Effector memory CD8-positive, alpha-beta T cell (primary cell): ENCODE results near the gene PLEK2.

Experiments
- ATAC-seq: fragments of 150-1000 bp; cut with Tn5 transposase; replicated peaks from 2 replicates; pipeline ENCODE4 v1.10.0; 2021; ENCODE audit warnings: mild to moderate bottlenecking, moderate library complexity
- DNase-seq, 3 experiments: peaks; one replicate each; pipeline ENCODE4 v3.0.0; 2021
- H3K27ac Mint-ChIP-seq, 2 donors: one replicate each; pipeline ENCODE4 v1.8.0; 2022; ENCODE audit warnings: mild to moderate bottlenecking in 2 of 2, mixed read lengths in 2 of 2, moderate library complexity in 2 of 2
- H3K27me3 Mint-ChIP-seq, 2 donors: one replicate each; pipeline ENCODE4 v1.8.0; 2022; ENCODE audit warnings: mixed read lengths in 2 of 2
- H3K36me3 Mint-ChIP-seq: one replicate; pipeline ENCODE4 v1.8.0; 2022; ENCODE audit warnings: mild to moderate bottlenecking, moderate library complexity, mixed read lengths; ENCODE audit not compliant: insufficient read depth
- H3K4me1 Mint-ChIP-seq, 2 donors: one replicate each; pipeline ENCODE4 v1.8.0; 2022; ENCODE audit warnings: low read depth in 2 of 2, mixed read lengths in 2 of 2
- H3K4me3 Mint-ChIP-seq, 2 donors: one replicate each; pipeline ENCODE4 v1.8.0; 2022; ENCODE audit warnings: mild to moderate bottlenecking in 2 of 2, mixed read lengths in 2 of 2, moderate library complexity in 2 of 2
- H3K9me3 Mint-ChIP-seq, 2 donors: one replicate each; pipeline ENCODE4 v1.8.0; 2022; ENCODE audit warnings: mixed read lengths in 2 of 2

PLEK2 gene

DNA sequence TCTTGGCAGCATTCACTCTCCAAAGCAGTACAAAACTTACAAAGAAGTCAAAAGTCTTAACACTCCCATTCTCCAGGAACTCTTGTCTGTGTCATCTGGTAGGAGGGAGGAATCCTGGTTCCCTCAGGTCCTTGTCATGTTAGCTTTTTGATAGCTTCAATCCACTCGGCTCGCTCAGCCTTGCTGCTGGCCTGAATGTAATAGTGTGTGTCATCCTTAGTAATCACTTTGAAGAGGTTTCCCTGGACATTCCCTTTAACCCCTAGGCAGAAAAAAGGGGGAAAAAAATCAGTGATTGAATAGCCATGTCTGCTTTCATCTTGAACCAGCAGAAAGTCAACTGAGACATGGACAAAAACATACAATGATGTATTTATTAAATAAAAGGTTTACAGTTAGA is 24.8 kb downstream of the PLEK2 start:
- H3K36me3 Mint-ChIP-seq: peaks cover 42% of the 10 kb centered on the region
- H3K9me3 Mint-ChIP-seq: no peaks in the 10 kb centered on the region
- H3K4me1 Mint-ChIP-seq: no peaks in the 10 kb centered on the region
- ATAC-seq: no peak
- H3K27me3 Mint-ChIP-seq: no peaks in the 10 kb centered on the region
- no peak for DNase-seq
- H3K27ac Mint-ChIP-seq: peak overlapping the region in 1 of 2 donors; percentile 5
- H3K4me3 Mint-ChIP-seq: no peak overlapping the region

DNA sequence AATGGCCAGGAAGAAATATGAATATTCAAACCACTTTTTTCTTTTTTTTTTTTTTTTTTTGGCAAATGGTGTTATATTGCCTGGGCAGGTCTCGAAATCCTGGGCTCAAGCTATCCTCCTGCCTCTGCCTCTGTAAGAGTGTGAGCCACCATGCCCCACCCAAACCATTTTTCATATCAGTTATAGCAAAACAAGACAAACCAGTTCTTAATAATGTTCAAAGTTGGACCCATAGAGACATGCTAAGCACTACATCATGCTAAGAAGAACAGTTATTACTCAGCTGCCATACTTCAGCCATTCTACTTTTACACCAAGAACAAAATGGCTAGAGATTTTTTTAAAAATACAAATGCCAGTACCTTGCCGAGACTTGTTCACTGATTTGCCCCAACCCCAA is 26.3 kb downstream of the PLEK2 start:
- Mint-ChIP-seq H3K4me3 (no peak overlapping the region), H3K9me3 (no peaks in the 10 kb centered on the region), H3K27ac (peak overlapping the region; percentile 17 to 58), H3K36me3 (peaks cover 58% of the 10 kb centered on the region), H3K27me3 (no peaks in the 10 kb centered on the region), H3K4me1 (no peaks in the 10 kb centered on the region)
- ATAC-seq (no peak), DNase-seq (no peak)

DNA sequence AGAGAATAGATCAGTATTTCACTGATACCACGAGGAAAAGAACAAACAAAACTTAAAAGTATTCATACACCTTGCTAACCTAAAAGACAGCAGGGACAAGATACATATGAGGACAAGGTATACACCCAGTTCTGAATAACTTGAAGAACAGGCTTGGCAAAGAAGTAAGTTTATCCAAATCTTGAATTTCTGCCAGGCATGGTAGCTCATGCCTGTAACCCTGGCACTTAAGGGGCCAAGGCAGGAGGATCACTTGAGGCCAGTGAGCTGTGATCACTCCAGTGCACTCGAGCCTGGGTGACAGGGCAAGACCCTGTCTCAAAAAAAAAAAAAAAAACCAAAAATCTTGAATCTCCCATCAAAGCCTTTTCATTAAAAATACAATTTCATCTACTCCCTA is 26.8 kb downstream of the PLEK2 start:
- Mint-ChIP-seq H3K4me3 (no peak overlapping the region), H3K36me3 (peaks cover 63% of the 10 kb centered on the region), H3K27me3 (no peaks in the 10 kb centered on the region), H3K4me1 (no peaks in the 10 kb centered on the region), H3K27ac (peak overlapping the region; percentile 17 to 58), H3K9me3 (no peaks in the 10 kb centered on the region)
- ATAC-seq: no peak
- DNase-seq: no peak

DNA sequence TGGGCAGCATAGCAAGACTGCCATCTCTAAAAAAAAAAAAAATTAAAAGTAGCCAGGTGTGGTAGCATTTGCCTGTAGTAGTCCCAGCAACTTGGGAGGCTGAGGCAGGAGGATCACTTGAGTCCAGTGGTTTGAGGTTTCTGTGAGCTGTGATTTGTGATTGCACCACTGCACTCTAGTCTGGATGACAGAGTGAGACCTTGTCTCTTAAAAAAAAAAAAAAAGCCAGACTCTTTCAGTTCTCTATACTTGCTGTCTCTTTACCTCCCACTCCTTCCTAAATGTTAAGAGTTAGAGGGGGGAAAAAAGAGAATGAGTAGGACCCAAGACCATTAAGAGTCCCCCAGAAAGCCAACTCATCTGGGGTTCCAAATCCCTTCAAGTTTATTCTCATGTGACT is 34.0 kb downstream of the PLEK2 start:
- ATAC-seq (no peak), DNase-seq (no peak)
- Mint-ChIP-seq H3K4me1 (peaks cover 3 to 10% of the 10 kb centered on the region in 2 donors), H3K27ac (no peak overlapping the region), H3K9me3 (no peaks in the 10 kb centered on the region), H3K4me3 (no peak overlapping the region), H3K36me3 (peaks cover 99% of the 10 kb centered on the region), H3K27me3 (no peaks in the 10 kb centered on the region)

DNA sequence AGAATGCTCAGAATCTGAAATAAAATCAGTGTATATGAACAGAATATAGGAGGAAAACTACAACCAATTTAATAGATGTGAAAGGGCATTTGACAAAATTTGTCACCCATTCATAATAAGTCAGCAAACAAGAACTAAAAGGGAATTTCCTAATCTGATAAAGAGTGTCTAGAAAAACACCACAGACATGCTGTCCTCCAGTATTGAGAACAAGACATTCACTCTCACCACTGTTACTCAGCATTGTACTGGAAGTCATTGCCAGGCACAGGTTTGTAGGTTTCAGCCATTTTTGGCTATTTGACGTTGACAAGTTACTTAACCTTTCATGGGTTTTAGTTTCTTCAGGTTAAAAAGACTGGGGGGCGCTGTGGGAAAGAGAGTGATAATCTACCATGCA is 38.6 kb downstream of the PLEK2 start:
- DNase-seq (no peak), ATAC-seq (peak; percentile 32)
- peak overlapping the region; percentile 15 to 69 for H3K27ac Mint-ChIP-seq
- no peak overlapping the region for H3K4me3 Mint-ChIP-seq
- no peaks in the 10 kb centered on the region for H3K27me3 Mint-ChIP-seq
- no peaks in the 10 kb centered on the region for H3K9me3 Mint-ChIP-seq
- H3K4me1 Mint-ChIP-seq: peaks cover 10 to 32% of the 10 kb centered on the region in 2 donors
- H3K36me3 Mint-ChIP-seq: peaks cover 85% of the 10 kb centered on the region

DNA sequence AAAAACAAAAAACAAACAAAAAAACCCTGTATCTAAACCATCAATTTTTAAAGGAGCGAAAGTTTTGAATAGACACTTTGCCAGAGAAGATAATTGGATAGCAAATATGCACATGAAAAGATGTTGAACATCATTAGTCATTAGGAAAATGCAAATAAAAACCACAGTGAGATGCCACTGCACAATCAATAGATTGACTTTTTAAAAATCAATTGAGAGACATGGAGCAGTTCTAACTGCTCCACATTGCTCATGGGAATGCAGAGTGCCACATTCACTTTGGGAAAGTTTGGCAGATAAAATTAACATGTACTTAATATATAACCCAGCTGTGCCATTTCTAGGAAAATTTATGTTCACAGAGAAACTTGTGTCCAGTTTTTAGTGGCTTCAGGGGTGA is 39.1 kb downstream of the PLEK2 start:
- Mint-ChIP-seq H3K4me1 (peaks cover 12 to 34% of the 10 kb centered on the region in 2 donors), H3K4me3 (no peak overlapping the region), H3K27me3 (no peaks in the 10 kb centered on the region), H3K9me3 (no peaks in the 10 kb centered on the region), H3K27ac (peak overlapping the region; percentile 15 to 67), H3K36me3 (peaks cover 86% of the 10 kb centered on the region)
- ATAC-seq (no peak), DNase-seq (no peak)

DNA sequence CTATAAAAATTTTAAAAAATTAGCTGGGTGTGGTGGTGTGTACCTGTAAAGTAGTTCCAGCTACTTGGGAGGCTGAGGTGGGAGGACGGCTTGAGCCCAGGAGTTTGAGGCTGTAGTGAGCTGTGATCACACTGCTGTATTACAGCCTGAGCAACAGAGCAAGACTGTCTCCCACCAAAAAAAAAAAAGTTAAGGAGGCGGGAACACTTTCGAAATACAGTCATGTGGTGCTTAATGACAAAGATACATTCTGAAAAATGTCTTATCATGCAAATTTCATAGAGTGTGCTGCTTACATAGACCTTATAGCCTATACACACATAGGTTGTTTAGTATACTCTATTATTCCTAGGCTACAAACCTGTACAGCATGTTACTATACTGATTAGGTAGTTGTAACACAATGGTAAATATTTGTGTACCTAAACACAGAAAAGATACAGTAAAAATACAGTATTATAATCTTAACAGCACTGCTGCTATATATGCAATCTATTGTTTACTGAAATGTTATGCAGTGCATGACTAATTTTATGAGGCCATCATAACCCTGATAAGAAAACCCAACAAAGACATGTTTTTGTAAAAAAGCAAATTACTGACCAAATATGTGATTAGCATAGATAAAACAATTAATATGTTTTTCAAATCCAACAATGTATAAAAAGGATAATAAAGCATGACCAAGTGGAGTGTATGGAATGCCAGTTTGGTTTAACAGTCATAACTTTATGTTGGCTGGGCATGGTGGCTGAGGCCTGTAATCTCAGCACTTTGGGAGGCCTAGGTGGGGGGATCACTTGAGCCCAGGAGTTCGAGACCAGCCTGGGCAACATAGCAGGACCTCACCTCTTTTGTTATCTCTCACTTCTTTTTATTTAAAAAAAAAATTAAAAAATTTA is 40.5 kb downstream of the PLEK2 start:
- DNase-seq: no peak
- Mint-ChIP-seq H3K27me3 (no peaks in the 10 kb centered on the region), H3K9me3 (no peaks in the 10 kb centered on the region), H3K4me3 (no peak overlapping the region), H3K4me1 (peaks cover 12 to 37% of the 10 kb centered on the region in 2 donors), H3K36me3 (peaks cover 86% of the 10 kb centered on the region), H3K27ac (peak overlapping the region; percentile 67 to 81)
- no peak for ATAC-seq

DNA sequence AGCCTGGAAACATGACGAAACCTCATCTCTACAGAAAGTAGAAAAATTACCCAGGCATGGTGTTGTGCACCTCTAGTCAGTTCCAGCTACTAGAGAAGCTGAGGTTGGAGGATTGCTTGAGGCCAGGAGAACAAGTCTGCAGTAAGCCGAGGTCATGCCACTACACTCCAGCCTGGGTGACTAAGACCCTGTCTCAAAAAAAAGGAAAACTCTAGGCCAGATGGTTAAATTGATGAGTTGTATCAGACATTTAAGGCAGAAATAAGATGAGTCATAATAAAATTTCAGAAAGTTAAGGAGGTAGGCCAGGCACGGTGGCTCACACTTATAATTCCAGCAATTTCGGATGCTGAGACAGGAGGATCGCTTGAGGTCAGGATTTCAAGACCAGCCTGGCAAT is 41.1 kb downstream of the PLEK2 start:
- ATAC-seq (no peak), DNase-seq (no peak)
- Mint-ChIP-seq H3K36me3 (peaks cover 86% of the 10 kb centered on the region), H3K4me3 (no peak overlapping the region), H3K27ac (peak overlapping the region in 1 of 2 donors; percentile 81), H3K4me1 (peaks cover 12 to 38% of the 10 kb centered on the region in 2 donors), H3K9me3 (no peaks in the 10 kb centered on the region), H3K27me3 (no peaks in the 10 kb centered on the region)

DNA sequence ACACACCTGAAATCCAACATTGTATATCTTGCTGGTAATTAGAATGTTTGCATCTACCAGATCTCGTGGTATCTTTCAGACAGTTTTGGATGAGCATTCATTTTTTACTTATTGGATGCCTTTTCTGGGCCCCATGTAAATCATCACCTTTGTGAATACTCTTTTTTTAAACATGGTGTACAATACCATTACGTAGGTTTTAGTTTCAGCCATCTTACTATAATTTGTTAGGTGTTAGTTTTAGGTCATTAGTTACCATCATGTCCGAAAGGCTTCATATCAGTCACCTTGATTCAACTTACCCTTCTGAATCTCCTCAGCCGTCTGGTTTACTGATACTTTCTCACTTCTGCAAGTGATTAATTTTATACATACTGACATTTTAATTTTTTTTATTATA is 46.5 kb downstream of the PLEK2 start:
- DNase-seq (no peak), ATAC-seq (no peak)
- H3K27ac Mint-ChIP-seq: no peak overlapping the region
- H3K27me3 Mint-ChIP-seq: no peaks in the 10 kb centered on the region
- H3K4me3 Mint-ChIP-seq: no peak overlapping the region
- H3K9me3 Mint-ChIP-seq: no peaks in the 10 kb centered on the region
- H3K36me3 Mint-ChIP-seq: peaks cover 68% of the 10 kb centered on the region
- H3K4me1 Mint-ChIP-seq: peaks cover 18 to 48% of the 10 kb centered on the region in 2 donors

DNA sequence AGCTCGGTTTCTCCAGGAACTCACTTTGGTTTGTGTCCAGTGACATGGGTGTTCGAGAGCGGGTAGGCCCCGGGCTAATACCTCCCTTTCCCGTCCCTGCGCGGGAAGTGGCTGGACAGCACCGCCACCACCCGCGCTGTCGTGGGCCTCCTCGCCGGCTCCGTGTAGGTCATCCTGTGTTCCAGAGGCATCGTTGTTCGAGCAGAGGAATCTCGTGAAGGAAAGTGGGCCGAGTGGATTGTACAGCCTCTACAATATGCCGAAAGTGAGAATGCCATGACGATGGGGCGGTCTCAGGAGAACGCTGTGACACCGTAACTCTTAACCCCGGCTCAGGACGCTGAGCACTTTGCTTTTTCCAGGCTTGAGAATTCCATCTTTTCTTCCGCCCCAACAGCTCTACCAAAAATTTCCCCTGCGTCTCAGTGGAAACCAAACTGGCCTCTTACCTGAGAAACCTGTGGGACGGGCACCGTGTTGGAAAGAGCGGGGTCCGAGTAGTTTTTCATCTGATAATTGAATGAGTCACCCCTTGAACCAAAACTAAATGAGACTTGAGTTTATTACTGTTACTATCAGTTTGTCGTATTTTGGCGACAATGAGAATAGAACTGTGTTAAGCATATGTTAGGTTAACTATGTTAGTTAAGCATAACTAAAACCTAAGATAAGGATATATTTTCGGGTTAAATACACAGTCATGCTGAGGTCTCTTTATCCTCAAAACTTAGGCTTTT is 51.3 kb downstream of the PLEK2 start:
- H3K27ac Mint-ChIP-seq: peak overlapping the region; percentile 97 to 98
- H3K9me3 Mint-ChIP-seq: no peaks in the 10 kb centered on the region
- no peak for DNase-seq
- peak overlapping the region; percentile 92 to 98 for H3K4me3 Mint-ChIP-seq
- no peaks in the 10 kb centered on the region for H3K27me3 Mint-ChIP-seq
- peaks cover 53% of the 10 kb centered on the region for H3K36me3 Mint-ChIP-seq
- peaks cover 28 to 54% of the 10 kb centered on the region in 2 donors for H3K4me1 Mint-ChIP-seq
- ATAC-seq: peak; percentile 23

DNA sequence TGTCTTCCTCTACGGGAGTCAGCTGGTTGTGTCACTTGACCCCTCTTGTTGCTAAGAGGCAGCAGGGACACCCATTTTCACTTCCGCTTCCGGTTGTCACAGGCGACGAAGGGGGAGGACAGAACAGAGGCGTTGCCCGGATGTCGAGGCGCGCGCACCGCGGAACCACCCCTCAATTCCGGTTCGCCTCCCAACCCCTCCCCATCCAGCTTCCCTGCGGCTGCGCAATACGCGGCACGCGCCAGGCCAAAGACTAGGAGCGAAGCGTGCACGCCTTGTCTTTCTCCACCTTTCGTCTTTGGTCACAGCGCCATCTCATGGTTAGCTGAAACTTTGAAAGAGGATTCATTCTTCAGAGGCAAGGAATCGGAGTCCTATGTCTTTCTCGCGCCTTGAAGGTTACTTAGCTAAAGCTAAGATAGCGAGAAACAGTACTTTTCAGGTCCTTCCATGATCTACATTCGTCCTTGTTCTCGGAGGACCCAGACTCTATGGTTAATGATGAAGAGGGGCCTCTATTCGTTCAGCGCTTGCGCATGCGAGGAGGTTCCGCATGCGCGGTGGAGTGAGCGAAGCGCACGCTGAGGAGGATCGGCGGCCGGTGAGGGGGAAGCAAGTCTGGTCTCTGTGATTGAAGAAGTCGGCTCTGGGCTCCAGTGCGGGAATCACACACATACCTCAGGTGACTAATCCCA is 52.0 kb downstream of the PLEK2 start, which contains the start of the genes ATP6V1D and EIF2S1:
ATP6V1D (minus strand) TSS at position 30 of the 695 bp plus-strand sequence. CDS start 106 bp downstream, outside the sequence.
EIF2S1 (plus strand) TSS at position 554 of the 695 bp plus-strand sequence. CDS start 4,440 bp downstream, outside the sequence.
- ATAC-seq (peak; percentile 88), DNase-seq (peak; percentile 99)
- no peaks in the 10 kb centered on the region for H3K27me3 Mint-ChIP-seq
- peaks cover 47% of the 10 kb centered on the region for H3K36me3 Mint-ChIP-seq
- peak within 1 kb of the TSS; percentile 97 to 98 for H3K27ac Mint-ChIP-seq
- H3K4me3 Mint-ChIP-seq: peak within 1 kb of the TSS; percentile 92 to 98
- H3K9me3 Mint-ChIP-seq: no peaks in the 10 kb centered on the region
- peaks cover 28 to 51% of the 10 kb centered on the region in 2 donors for H3K4me1 Mint-ChIP-seq

DNA sequence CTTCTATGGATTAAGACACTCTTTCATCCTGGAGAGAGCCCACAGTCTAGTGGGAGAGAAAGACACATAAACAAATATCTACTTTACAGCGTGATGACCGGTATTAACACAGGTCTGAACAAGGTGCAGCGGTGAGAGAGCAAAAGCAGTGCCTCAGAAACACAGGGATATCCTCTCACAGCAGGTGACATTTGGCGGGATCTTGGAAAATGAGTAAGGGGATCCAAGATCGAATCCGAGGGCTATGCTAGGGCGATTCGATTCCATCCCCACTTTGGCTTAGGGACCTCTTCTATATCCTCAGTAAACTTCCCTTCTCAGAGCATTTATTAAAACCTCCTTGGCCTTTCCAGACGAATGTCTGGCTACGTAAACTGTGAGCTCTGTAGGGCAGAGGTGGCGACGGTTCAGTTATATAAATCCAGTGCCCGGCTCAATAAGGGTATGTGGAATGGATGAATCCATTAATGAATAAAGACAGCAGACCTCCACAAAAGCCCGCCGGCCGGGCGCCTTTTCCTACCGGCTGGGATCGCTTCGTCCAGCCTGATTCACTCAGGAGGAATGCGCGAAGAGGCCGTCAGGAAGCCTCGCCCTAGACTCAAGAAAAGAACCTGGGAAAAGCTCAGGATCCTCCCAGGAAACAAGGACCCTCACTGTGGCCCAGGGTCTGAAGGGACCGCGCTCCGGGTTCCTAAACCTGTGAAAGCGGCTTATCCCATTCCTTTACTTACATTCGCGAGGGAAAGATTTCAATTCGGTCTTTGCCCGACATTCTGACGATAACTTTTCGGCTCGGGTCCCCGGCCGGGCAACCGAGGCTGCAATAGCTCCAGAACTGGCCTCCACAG is 52.8 kb downstream of the PLEK2 start:
- peak overlapping the region; percentile 97 to 98 for H3K27ac Mint-ChIP-seq
- no peaks in the 10 kb centered on the region for H3K9me3 Mint-ChIP-seq
- no peaks in the 10 kb centered on the region for H3K27me3 Mint-ChIP-seq
- ATAC-seq (no peak), DNase-seq (peak in 1 of 3 experiments; percentile 10)
- peaks cover 25 to 47% of the 10 kb centered on the region in 2 donors for H3K4me1 Mint-ChIP-seq
- H3K36me3 Mint-ChIP-seq: peaks cover 39% of the 10 kb centered on the region
- H3K4me3 Mint-ChIP-seq: peak overlapping the region; percentile 92 to 98
